Central memory CD4-positive, alpha-beta T cell (primary cell): ENCODE measurements around the gene TMEM150C.

ENCODE experiments used
- DNase-seq: peaks from one replicate; pipeline ENCODE4 v3.0.0; 2022

Gene TMEM150C

DNA sequence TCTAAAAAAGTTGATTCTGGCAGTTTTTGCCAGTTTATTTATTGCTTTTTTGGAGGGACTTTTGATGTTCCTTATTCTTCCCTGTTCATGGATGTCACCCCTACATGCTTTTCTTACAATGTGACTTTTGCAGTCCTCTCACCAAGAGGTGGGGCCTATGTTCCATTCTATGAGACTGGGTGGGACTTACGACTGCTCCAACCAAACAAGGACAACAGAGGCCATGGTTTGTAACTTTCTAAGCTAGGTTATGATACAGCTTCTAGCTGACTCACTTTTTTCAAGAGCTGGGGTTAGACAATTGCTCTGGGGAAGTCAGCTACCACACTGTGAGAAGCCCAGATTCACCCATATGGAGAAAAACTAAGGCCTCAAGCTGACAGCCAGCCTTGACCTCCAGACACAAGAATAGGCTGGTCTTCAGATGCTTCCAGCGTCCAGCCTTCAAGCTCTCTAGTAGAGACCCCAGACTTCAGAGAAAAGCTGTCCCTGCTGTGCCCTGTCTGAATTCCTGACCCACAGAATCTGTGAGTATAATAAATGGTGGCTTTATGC, 91.9 kb downstream of the TMEM150C start:
- DNase-seq: no peak

DNA sequence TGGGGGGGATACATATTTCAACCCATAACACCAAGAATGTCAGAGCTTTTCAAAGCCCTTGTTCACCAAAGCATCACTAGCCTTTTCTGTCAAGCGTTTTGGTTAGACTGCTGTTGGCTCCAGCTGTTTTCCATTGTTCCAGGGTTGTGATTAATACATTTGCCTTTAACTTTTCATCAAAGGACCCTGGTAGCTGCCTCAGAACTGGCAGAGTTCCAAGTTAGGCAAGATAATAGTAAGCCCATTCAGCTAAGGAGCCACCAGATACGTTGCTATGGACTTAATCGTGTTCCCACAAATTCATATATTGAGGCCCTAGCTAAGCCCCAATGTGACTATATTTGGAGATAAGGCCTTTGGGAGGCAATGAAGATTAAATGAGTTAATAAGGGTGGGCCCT, 94.3 kb downstream of the TMEM150C start:
- no peak for DNase-seq

DNA sequence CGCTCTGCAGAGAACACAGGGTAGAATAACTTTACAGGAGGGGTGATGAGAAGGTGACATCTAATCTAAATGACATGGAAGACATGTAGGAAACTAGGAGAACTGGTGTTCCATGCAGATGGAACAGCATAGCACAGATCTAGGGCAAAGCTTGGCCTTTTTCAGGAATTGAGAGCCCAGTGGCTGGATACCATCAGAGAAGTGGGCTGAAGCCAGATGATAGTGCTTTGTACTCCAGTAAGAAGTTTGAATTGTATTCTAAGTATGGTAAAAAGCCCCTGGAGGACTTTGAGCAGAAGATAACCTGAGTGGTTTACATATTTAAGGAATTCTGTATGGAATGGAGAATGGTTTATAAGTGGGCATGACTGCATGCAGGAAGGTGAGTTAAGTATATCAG, 98.6 kb downstream of the TMEM150C start:
- no peak for DNase-seq

- DNase-seq: peak; percentile 69
These were observed 99.4 kb downstream of the TMEM150C start for GRCh38 chr4:82462415-82462831.

DNA sequence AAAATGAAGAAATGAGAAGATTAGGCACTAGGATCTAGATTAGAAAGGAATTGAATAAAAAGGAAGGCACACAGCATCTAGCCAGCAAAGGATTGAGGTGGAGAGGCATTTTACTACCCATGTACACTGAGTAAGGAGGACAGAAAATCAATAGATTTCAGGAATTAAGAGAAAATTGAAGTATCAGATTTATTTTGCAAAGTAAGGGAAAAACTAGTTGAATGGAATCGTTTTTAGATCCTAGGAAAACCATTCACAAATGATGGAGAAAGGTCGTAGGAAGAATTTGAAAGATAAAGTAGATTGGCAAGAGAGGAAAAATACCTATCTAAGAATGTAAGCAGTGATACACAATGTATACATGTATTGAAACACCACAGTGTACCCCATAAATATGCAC, 100.1 kb downstream of the TMEM150C start:
- no peak for DNase-seq

- no peak for DNase-seq
These were observed 103.1 kb downstream of the TMEM150C start for GRCh38 chr4:82458729-82459128.

- no peak for DNase-seq
These were observed 104.5 kb downstream of the TMEM150C start for GRCh38 chr4:82457266-82457665.

DNA sequence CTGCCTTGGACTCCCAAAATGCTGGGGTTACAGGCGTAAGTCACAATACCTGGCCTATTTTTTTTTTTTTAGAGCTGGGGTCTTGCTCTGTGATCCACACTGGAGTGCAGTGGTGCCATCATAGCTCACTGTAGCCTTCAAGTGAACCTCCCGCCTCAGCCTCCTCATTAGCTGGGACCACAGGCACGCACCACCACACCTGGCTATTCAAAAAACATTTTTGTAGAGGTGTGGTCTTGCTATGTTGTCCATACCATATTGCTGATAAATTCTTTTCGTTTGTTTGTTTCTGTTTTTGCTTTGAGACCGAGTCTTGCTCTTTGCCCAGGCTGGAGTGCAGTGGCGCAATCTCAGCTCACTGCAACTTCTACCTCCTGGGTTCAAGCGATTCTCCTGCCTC, 109.8 kb downstream of the TMEM150C start:
- no peak for DNase-seq

GRCh38 chr4:82450966-82451755, 110.6 kb downstream of the TMEM150C start:
- DNase-seq: no peak

DNA sequence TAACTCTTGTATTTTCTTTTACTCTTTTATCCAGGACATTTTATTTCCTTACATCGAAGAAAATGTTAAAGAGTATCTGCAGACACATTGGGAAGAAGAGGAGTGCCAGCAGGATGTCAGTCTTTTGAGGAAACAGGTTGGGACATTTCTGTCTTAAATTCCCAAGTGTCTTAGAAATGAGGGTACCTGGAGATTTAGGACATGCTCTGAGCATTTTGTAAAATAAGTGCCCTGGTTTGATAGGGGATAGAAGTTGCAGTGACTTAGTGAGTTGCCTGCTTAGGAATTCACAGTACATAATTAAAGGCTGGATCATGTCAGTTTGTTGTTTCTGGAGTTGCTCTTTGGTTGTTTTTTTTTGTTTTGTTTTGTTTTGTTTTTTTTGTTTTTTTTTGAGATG, 113.9 kb downstream of the TMEM150C start:
- no peak for DNase-seq

GRCh38 chr4:82439088-82439487, 122.7 kb downstream of the TMEM150C start:
- DNase-seq: no peak

DNA sequence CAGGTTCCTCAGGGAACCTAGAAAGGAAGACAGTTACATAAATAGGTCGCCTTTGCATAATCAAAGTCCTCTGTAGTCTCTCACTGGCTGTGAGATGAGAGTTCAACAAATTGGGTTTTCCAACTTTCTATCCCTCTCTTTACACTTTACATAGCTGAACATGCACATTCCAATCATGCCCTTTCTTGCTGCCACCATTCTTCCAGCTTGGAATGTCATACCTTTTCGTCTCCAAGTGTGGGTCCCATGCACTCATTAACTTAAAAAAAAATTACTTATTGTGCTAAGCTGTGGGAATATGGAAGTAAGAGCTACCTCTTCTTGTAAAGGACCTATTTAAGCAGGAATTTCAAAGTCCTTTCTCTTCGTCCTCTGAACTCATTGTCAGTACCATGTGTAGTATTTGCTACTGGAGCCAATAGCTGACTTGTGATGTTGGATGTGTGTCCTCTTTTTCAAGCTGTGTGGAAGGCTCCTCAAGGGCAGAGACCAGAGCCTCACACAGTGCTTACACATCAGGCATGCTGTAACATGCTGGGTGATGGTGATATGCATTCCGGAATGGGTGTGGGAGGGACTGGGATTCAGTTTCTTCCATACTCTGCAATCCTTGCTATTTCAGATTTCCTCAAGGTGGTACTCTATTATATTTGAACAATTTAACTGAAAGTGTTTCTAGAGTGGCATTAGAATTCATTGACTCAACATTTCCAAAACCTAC, 124.3 kb downstream of the TMEM150C start:
- DNase-seq: no peak

DNA sequence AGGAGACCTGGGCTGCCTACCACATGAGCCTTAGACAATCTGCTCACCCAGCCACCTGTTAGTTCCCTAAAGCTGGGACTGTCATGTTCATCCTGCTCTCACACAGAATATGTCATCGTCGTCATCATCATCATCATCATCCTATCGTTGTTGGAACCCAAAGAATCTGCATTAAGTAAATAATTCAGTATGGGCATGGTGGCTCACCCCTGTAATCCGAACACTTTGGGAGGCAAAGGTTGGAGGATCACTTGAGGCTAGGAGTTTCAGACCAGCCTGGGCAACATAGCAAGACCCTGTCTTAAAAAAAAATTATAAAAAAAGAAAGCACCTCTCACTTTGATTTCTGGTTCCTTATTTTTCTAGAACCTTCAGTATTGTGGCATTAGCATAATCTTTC, 125.0 kb downstream of the TMEM150C start:
- no peak for DNase-seq

GRCh38 chr4:82436130-82436529, 125.7 kb downstream of the TMEM150C start:
- no peak for DNase-seq

DNA sequence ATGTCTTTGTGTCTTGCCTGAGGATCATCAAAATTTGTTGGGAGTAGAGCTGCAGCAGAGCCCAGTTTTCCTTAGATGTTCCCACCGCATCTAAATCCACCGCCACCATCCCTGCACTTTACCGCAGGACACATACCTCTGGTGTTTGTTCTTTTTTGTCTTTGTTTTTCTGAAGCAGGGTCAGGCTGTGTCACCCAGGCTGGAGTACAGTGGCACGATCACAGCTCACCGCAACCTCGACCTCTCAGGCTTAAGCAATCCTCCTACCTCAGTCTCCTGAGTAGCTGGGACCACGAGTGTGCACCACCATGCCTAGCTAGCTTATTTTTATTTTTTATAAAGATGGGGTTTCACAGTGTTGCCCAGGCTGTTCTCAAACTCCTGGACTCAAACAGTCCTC, 126.8 kb downstream of the TMEM150C start:
- no peak for DNase-seq

DNA sequence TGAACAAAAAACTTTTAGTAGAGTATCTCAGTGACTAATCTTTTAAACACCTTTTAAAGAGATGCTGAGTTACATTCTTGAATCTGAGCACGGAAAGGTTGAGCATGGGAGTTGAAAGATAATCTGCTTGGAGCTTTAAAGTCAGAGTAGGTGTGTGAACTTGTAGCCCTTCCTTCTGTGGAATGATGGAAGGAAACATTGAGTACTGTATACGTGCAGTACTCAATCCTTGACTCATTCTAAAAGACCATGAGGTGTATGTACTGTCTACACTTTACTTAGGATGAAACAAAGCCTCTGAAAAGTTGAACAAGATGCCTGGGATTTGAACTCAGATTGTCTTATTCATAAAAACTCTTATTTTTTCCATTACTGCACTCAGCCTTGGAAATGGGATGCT, 128.0 kb downstream of the TMEM150C start:
- no peak for DNase-seq
